Tibial nerve (tissue), 4 donors: ENCODE data around the gene PLXNA1. TPM values are rescaled to one million over a fixed set of nuclear protein-coding genes. Genes with fewer than 3 reads are reported as not detected.

Source experiments
- DNase-seq, 2 donors: peaks; one replicate each; pipeline ENCODE4 v3.0.0-alpha.2; 2019; ENCODE audit warnings: low spot score in 2 of 2
- H3K27ac ChIP-seq, 4 donors: fragments of 200-600 bp; sonication (generic) in 3 of 4; one replicate each; pipeline ENCODE4 v1.5.1; 2017 to 2019; ENCODE audit warnings: mild to moderate bottlenecking in 1 of 4
- H3K27me3 ChIP-seq, 2 donors: fragments of 200-600 bp; sonication (generic) in 1 of 2; one replicate each; pipeline versions ENCODE4 v1.5.1 to v1.6.0; 2017 to 2019
- H3K36me3 ChIP-seq, 3 donors: fragments of 200-600 bp; sonication (generic); one replicate each; pipeline ENCODE4 v1.5.1; 2018 to 2019
- H3K4me1 ChIP-seq, 4 donors: fragments of 200-600 bp; sonication (generic) in 3 of 4; one replicate each; pipeline ENCODE4 v1.5.1; 2017 to 2019
- H3K4me3 ChIP-seq, 4 donors: fragments of 200-600 bp; sonication (generic) in 3 of 4; one replicate each; pipeline ENCODE4 v1.5.1; 2017 to 2019; ENCODE audit warnings: mild to moderate bottlenecking in 1 of 4, moderate library complexity in 1 of 4
- H3K9me3 ChIP-seq, 4 donors: fragments of 200-600 bp; sonication (generic) in 3 of 4; one replicate each; pipeline ENCODE4 v1.5.1; 2017 to 2019
- EP300 ChIP-seq, 2 donors: sonication (generic); formaldehyde crosslinking; IDR thresholded peaks; one replicate each; pipeline ENCODE4 v1.6.1; 2017; ENCODE audit warnings: antibody characterized with exemption in 2 of 2, mild to moderate bottlenecking in 1 of 2
- POLR2A ChIP-seq, 2 donors: fragments of 450-650 bp; IDR thresholded peaks; one replicate each; pipeline ENCODE4 v1.6.1; 2017; ENCODE audit warnings: antibody characterized with exemption in 2 of 2, mild to moderate bottlenecking in 2 of 2, moderate library complexity in 2 of 2
- WGBS, 2 donors: methylation state at CpG; one replicate each; pipeline ENCODE4 v1.1.5; 2018; 5-methylcytosine and 5-hydroxymethylcytosine counted together
- total RNA-seq, 4 donors: library from RNA; depleted of rRNA; stranded (reverse); fragments of >200 nt; gene quantifications; one replicate each; pipeline ENCODE4 v1.1.0, GENCODE V29; 2016
- TF ChIP-seq, protein P1 (sequence below), 5 experiments: fragments of 200-600 bp in 3 of 5; fragments of 450-650 bp in 2 of 5; sonication (generic) in 3 of 5; IDR thresholded peaks; one replicate each; pipeline ENCODE4 v1.5.1; 2016 to 2019; ENCODE audit warnings: antibody characterized with exemption in 5 of 5, mild to moderate bottlenecking in 3 of 5, moderate library complexity in 2 of 5

PLXNA1 gene
- total RNA-seq, 4 donors from 2014 or later = 39.1 to 51.3 (median 39.9) TPM

DNA sequence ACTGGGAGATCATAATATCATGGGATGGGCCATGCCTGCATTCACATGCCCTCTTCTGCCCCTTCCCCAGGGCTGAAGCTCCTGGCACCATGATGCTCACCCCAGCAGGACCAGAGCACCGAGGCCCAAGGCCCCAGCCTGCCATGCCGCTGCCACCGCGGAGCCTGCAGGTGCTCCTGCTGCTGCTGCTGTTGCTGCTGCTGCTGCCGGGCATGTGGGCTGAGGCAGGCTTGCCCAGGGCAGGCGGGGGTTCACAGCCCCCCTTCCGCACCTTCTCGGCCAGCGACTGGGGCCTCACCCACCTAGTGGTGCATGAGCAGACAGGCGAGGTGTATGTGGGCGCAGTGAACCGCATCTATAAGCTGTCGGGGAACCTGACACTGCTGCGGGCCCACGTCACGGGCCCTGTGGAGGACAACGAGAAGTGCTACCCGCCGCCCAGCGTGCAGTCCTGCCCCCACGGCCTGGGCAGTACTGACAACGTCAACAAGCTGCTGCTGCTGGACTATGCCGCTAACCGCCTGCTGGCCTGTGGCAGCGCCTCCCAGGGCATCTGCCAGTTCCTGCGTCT, 5.6 kb downstream of the PLXNA1 start:
- no peak for DNase-seq
- peaks cover 0 to 80% (median 28%) of the 10 kb centered on the region in 4 donors for H3K4me1 ChIP-seq
- 91 to 92% methylated on average over 22 to 25 of the region's 26 CpGs for WGBS, 2 donors
- H3K27me3 ChIP-seq = no peaks in the 10 kb centered on the region
- peaks cover 0 to 39% (median 0%) of the 10 kb centered on the region in 3 donors for H3K36me3 ChIP-seq
- TF ChIP-seq, protein P1, sequence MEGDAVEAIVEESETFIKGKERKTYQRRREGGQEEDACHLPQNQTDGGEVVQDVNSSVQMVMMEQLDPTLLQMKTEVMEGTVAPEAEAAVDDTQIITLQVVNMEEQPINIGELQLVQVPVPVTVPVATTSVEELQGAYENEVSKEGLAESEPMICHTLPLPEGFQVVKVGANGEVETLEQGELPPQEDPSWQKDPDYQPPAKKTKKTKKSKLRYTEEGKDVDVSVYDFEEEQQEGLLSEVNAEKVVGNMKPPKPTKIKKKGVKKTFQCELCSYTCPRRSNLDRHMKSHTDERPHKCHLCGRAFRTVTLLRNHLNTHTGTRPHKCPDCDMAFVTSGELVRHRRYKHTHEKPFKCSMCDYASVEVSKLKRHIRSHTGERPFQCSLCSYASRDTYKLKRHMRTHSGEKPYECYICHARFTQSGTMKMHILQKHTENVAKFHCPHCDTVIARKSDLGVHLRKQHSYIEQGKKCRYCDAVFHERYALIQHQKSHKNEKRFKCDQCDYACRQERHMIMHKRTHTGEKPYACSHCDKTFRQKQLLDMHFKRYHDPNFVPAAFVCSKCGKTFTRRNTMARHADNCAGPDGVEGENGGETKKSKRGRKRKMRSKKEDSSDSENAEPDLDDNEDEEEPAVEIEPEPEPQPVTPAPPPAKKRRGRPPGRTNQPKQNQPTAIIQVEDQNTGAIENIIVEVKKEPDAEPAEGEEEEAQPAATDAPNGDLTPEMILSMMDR (IDR thresholded peaks at IDR 0.05) = no peak
- no peak for TF ChIP-seq POLR2A (IDR thresholded peaks at IDR 0.05)
- TF ChIP-seq EP300 (IDR thresholded peaks at IDR 0.05) = no peak
- H3K4me3 ChIP-seq = no peak overlapping the region
- H3K27ac ChIP-seq = no peak overlapping the region
- H3K9me3 ChIP-seq = no peaks in the 10 kb centered on the region

DNA sequence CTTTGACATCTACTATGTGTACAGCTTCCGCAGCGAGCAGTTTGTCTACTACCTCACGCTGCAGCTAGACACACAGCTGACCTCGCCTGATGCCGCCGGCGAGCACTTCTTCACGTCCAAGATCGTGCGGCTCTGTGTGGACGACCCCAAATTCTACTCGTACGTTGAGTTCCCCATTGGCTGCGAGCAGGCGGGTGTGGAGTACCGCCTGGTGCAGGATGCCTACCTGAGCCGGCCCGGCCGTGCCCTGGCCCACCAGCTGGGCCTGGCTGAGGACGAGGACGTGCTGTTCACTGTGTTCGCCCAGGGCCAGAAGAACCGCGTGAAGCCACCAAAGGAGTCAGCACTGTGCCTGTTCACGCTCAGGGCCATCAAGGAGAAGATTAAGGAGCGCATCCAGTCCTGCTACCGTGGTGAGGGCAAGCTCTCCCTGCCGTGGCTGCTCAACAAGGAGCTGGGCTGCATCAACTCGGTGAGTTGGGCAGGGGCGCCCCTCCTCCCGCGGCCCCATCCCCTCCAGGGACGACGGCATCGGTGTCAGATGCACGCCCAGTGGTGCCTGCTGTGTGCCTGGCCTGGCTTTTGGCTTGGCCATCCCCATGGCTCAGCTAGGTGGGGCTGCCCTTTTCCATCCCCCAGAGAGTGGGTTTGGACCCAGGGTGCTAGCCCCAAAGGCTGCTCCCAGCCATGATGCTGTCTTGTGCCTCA, 6.6 kb downstream of the PLXNA1 start:
- Histone ChIP-seq H3K27me3 (no peaks in the 10 kb centered on the region), H3K36me3 (peaks cover 0 to 39% (median 0%) of the 10 kb centered on the region in 3 donors), H3K27ac (no peak overlapping the region), H3K9me3 (no peaks in the 10 kb centered on the region), H3K4me3 (no peak overlapping the region), H3K4me1 (peaks cover 0 to 83% (median 31%) of the 10 kb centered on the region in 4 donors)
- no peak for DNase-seq
- 89 to 92% methylated on average over 25 to 36 of the region's 36 CpGs for WGBS, 2 donors
- TF ChIP-seq EP300 (IDR thresholded peaks at IDR 0.05) (no peak), POLR2A (IDR thresholded peaks at IDR 0.05) (no peak)
- TF ChIP-seq, protein P1 (IDR thresholded peaks at IDR 0.05) = no peak

DNA sequence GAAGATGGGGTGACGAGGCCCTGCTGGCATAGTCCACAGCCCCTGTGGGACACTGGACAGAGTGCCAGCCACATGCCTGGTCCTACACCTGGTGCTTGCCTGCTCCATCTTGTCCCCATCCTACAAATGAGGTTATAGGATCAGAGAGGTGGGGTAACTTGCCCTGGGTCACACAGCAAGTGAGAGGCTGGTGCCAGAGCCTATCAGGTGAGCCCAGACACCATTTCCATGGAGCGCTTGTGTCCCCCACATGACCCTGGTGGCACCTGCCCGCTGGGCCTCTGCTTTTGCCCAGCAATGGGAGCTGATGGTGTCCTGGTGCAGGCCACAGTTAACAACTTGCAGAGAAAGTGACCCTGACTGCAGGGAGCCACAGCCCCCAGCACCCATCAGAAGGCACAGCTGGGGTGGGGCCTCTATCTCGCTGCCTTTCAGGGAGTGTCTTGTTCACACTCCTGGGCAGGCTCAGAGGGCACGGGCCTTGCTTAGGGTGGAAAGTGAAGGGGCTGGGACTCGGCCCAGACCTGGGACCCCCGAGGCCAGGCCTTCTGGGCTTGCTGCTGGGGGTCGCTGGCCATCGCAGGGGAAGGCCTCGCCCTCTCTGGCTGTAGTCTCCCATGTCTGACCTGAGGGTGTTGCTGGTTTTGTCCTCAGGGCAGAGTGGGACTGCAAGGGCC, 7.2 kb downstream of the PLXNA1 start:
- H3K9me3 ChIP-seq = no peaks in the 10 kb centered on the region
- H3K27ac ChIP-seq = no peak overlapping the region
- no peaks in the 10 kb centered on the region for H3K27me3 ChIP-seq
- H3K36me3 ChIP-seq = peaks cover 0 to 39% (median 0%) of the 10 kb centered on the region in 3 donors
- H3K4me3 ChIP-seq = no peak overlapping the region
- peaks cover 0 to 83% (median 32%) of the 10 kb centered on the region in 4 donors for H3K4me1 ChIP-seq
- TF ChIP-seq POLR2A (IDR thresholded peaks at IDR 0.05) (no peak), EP300 (IDR thresholded peaks at IDR 0.05) (no peak)
- TF ChIP-seq, protein P1 (IDR thresholded peaks at IDR 0.05) = no peak
- WGBS, 2 donors = 76 to 100% methylated on average over 1 to 8 of the region's 10 CpGs
- no peak for DNase-seq

DNA sequence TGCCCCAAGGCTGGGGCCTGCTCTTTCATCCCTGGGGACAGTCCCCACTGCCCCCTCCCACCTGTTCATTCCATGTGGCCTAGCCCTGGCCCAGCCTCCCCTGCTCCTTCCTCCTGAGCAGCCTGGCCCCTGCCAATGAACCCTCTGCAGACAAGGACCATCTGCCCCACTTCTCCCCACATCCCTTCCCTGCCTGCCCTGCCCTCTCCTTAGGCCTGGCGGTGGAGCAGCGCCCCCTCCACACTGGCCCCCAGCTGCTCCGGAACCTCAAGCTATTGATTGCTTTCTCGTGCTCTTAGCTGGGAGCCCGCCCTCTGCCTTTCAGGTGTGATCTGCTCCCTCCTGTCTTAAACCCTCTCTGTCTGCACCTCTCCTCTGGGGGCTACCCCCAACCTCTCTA, 8.0 kb downstream of the PLXNA1 start:
- WGBS, 2 donors = 80 to 81% methylated on average over 5 of the region's 5 CpGs
- Histone ChIP-seq H3K4me3 (no peak overlapping the region), H3K27me3 (no peaks in the 10 kb centered on the region), H3K36me3 (peaks cover 0 to 39% (median 0%) of the 10 kb centered on the region in 3 donors), H3K4me1 (peaks cover 0 to 83% (median 30%) of the 10 kb centered on the region in 4 donors), H3K9me3 (no peaks in the 10 kb centered on the region), H3K27ac (peak overlapping the region in 1 of 4 donors; percentile 68)
- no peak for DNase-seq
- TF ChIP-seq, protein P1 (IDR thresholded peaks at IDR 0.05) = no peak
- TF ChIP-seq POLR2A (IDR thresholded peaks at IDR 0.05) = no peak
- TF ChIP-seq EP300 (IDR thresholded peaks at IDR 0.05) = no peak
